IMR-90 (cell line): ENCODE results near the gene BCS1L. TPM values are rescaled to one million over a fixed set of nuclear protein-coding genes. Genes with fewer than 3 reads are reported as not detected.

Source experiments
- ATAC-seq: fragments of 200-7000 bp; cut with Tn5 transposase; 2 replicates; pipeline ENCODE4 v1.9.1; 2020; ENCODE audit warnings: low read depth, mild to moderate bottlenecking, moderate library complexity
- BruUV-seq: library from RNA; stranded (reverse); fragments of 400-500 nt; replicated peaks from 2 replicates; lab custom pipeline; 2021; lab: Mats Ljungman, UMichigan
- CTCF ChIA-PET: fragments of 300-600 bp; formaldehyde crosslinking; extraction: SDS; loops from one replicate; lab custom pipeline; 2021; ENCODE audit warnings: antibody characterized with exemption; lab: Yijun Ruan, JAX
- POLR2A ChIA-PET: fragments of 300-600 bp; sonication (Branson Sonifier 250); formaldehyde crosslinking; loops from one replicate; lab custom pipeline; 2022; ENCODE audit warnings: antibody characterized with exemption; ENCODE audit not compliant: unreplicated experiment; lab: Charles Lee
- DNase-seq: peaks from one replicate; pipeline ENCODE4 v3.0.0; 2013
- H2AFZ ChIP-seq: replicated peaks from 2 replicates; pipeline ENCODE3; 2013; ENCODE audit warnings: low read length, mild to moderate bottlenecking; ENCODE audit not compliant: poor library complexity
- H2AK5ac ChIP-seq: 2 replicates; pipeline ENCODE4 v1.6.1; 2013; ENCODE audit warnings: low read depth, low read length, inconsistent platforms
- H2AK9ac ChIP-seq: replicated peaks from 2 replicates; pipeline ENCODE3; 2013; ENCODE audit warnings: mild to moderate bottlenecking, low read depth, low read length, moderate library complexity; ENCODE audit not compliant: poor library complexity
- H2BK120ac ChIP-seq: 2 replicates; pipeline ENCODE4 v1.6.1; 2013; ENCODE audit warnings: low read depth, low read length, inconsistent platforms
- H2BK15ac ChIP-seq: 3 replicates; pipeline ENCODE4 v1.6.1; 2013; ENCODE audit warnings: low read depth, low read length, inconsistent platforms
- H2BK20ac ChIP-seq: 2 replicates; pipeline ENCODE4 v1.6.1; 2013; ENCODE audit warnings: low read depth, mild to moderate bottlenecking, inconsistent platforms, low read length, moderate library complexity
- H2BK5ac ChIP-seq: 2 replicates; pipeline ENCODE4 v1.6.1; 2013; ENCODE audit warnings: mild to moderate bottlenecking, low read depth, low read length, inconsistent platforms; ENCODE audit not compliant: poor library complexity, severe bottlenecking
- H3K14ac ChIP-seq: replicated peaks from 2 replicates; pipeline ENCODE4 v1.6.1; 2013; ENCODE audit warnings: low read depth, low read length, inconsistent platforms
- H3K18ac ChIP-seq: 2 replicates; pipeline ENCODE4 v1.6.1; 2013; ENCODE audit warnings: low read depth, low read length, control low read depth
- H3K23ac ChIP-seq: 2 replicates; pipeline ENCODE4 v1.6.1; 2013; ENCODE audit warnings: low read depth, low read length, inconsistent platforms
- H3K27ac ChIP-seq: 2 replicates; pipeline ENCODE4 v1.5.1; 2013; ENCODE audit warnings: mild to moderate bottlenecking, control low read depth, low read length; ENCODE audit not compliant: insufficient read depth
- H3K27me3 ChIP-seq: 2 replicates; pipeline ENCODE4 v1.6.1; 2013; ENCODE audit warnings: low read length; ENCODE audit not compliant: control insufficient read depth, insufficient read depth
- H3K36me3 ChIP-seq: 2 replicates; pipeline ENCODE4 v1.6.1; 2013; ENCODE audit warnings: low read length, mixed read lengths; ENCODE audit not compliant: control insufficient read depth, insufficient read depth
- H3K4ac ChIP-seq: 2 replicates; pipeline ENCODE4 v1.6.1; 2013; ENCODE audit warnings: low read depth, low read length, inconsistent platforms
- H3K4me1 ChIP-seq: 2 replicates; pipeline ENCODE4 v1.6.1; 2013; ENCODE audit warnings: low read length, mixed read lengths; ENCODE audit not compliant: control insufficient read depth, insufficient read depth
- H3K4me2 ChIP-seq: 2 replicates; pipeline ENCODE4 v1.6.1; 2013; ENCODE audit warnings: low read depth, mild to moderate bottlenecking, control low read depth, low read length, moderate library complexity
- H3K4me3 ChIP-seq: 2 replicates; pipeline ENCODE4 v1.5.1; 2013; ENCODE audit warnings: low read depth, mild to moderate bottlenecking, control low read depth, low read length, moderate library complexity; ENCODE audit not compliant: insufficient read depth
- H3K56ac ChIP-seq: 2 replicates; pipeline ENCODE4 v1.6.1; 2013; ENCODE audit warnings: low read length, inconsistent platforms; ENCODE audit not compliant: insufficient read depth; ENCODE audit errors: extremely low read depth
- H3K79me1 ChIP-seq, 2 experiments: 2 replicates each; pipeline ENCODE4 v1.6.1; 2013; ENCODE audit warnings: low read length in 2 of 2, inconsistent platforms in 1 of 2, low read depth in 1 of 2
- H3K9ac ChIP-seq: 2 replicates; pipeline ENCODE4 v1.6.1; 2013; ENCODE audit warnings: low read depth, low read length, control low read depth
- H3K9me1 ChIP-seq: 2 replicates; pipeline ENCODE4 v1.6.1; 2013; ENCODE audit warnings: low read length, inconsistent platforms; ENCODE audit not compliant: insufficient read depth
- H3K9me3 ChIP-seq: 2 replicates; pipeline ENCODE4 v1.6.1; 2013; ENCODE audit warnings: low read length; ENCODE audit not compliant: control insufficient read depth, insufficient read depth
- H4K20me1 ChIP-seq: 2 replicates; pipeline ENCODE4 v1.6.1; 2013; ENCODE audit warnings: low read length, inconsistent platforms; ENCODE audit not compliant: insufficient read depth
- H4K5ac ChIP-seq: 2 replicates; pipeline ENCODE4 v1.6.1; 2013; ENCODE audit warnings: mild to moderate bottlenecking, low read depth, low read length, control low read depth
- H4K8ac ChIP-seq, 2 experiments: 2 replicates each; pipeline ENCODE4 v1.6.1; 2013; ENCODE audit warnings: low read depth in 2 of 2, low read length in 2 of 2, control low read depth in 1 of 2, inconsistent platforms in 1 of 2
- H4K91ac ChIP-seq: 2 replicates; pipeline ENCODE4 v1.6.1; 2013; ENCODE audit warnings: low read depth, low read length, inconsistent platforms; ENCODE audit not compliant: insufficient read depth
- CEBPB ChIP-seq: IDR thresholded peaks from 2 replicates; pipeline ENCODE4 v1.6.1; 2012; ENCODE audit warnings: low read depth, low read length, improper control_type of control experiment
- CHD1 ChIP-seq: IDR thresholded peaks from 2 replicates; pipeline ENCODE4 v1.6.1; 2012; ENCODE audit warnings: low read depth, low read length, improper control_type of control experiment
- FOS ChIP-seq: fragments of 150-350 bp; IDR thresholded peaks from 2 replicates; pipeline ENCODE4 v1.6.1; 2016; ENCODE audit warnings: low read depth, low read length
- MAFK ChIP-seq: IDR thresholded peaks from 2 replicates; pipeline ENCODE4 v1.6.1; 2012; ENCODE audit warnings: low read depth, low read length, improper control_type of control experiment
- MAZ ChIP-seq: IDR thresholded peaks from 2 replicates; pipeline ENCODE4 v1.6.1; 2012; ENCODE audit warnings: low read depth, mild to moderate bottlenecking, low read length, improper control_type of control experiment, moderate library complexity, borderline replicate concordance
- MXI1 ChIP-seq: IDR thresholded peaks from 2 replicates; pipeline ENCODE4 v1.6.1; 2012; ENCODE audit warnings: low read depth, mild to moderate bottlenecking, low read length, moderate library complexity, borderline replicate concordance
- NFE2L2 ChIP-seq: fragments of 150-350 bp; IDR thresholded peaks from 2 replicates; pipeline ENCODE4 v1.6.1; 2016; ENCODE audit warnings: low read depth, mild to moderate bottlenecking, low read length
- POLR2A ChIP-seq: IDR thresholded peaks from 2 replicates; pipeline ENCODE4 v1.6.1; 2012; ENCODE audit warnings: mild to moderate bottlenecking, low read depth, low read length
- RCOR1 ChIP-seq: IDR thresholded peaks from 2 replicates; pipeline ENCODE4 v1.6.1; 2012; ENCODE audit warnings: mild to moderate bottlenecking, low read length, improper control_type of control experiment; ENCODE audit not compliant: insufficient replicate concordance
- WGBS, 2 experiments: methylation state at CpG; one replicate each; pipeline versions ENCODE4 v1.1.5 to v1.1.7; 2013; ENCODE audit warnings: missing lambda C conversion rate in 2 of 2; ENCODE audit not compliant: insufficient read length in 1 of 2; ENCODE audit errors: extremely low coverage in 2 of 2; 5-methylcytosine and 5-hydroxymethylcytosine counted together
- dilution Hi-C: fragments of 300-500 bp; cut with HindIII; formaldehyde crosslinking; loops from one replicate; pipeline ENCODE4 v1.14.3; 2018; ENCODE audit warnings: low sequenced_read_pairs; ENCODE audit not compliant: unreplicated experiment
- in situ Hi-C: fragments of 300-500 bp; cut with MboI; formaldehyde crosslinking; loops from 3 replicates; pipeline ENCODE4 v1.14.3; 2019; ENCODE audit warnings: low sequenced_read_pairs, inconsistent platforms, mixed read lengths
- intact Hi-C: fragments of 100-400 bp; cut with micrococcal nuclease; formaldehyde crosslinking; loops from 2 replicates; pipeline ENCODE4 v1.10.0; 2022
- polyA plus RNA-seq, 3 experiments: library from polyadenylated mRNA; depleted of rRNA; stranded (reverse); fragments of >200 nt; gene quantifications; 2 replicates each; pipeline ENCODE4 v1.2.3, GENCODE V29; 2012; ENCODE audit warnings: low replicate concordance in 1 of 3
- total RNA-seq: library from RNA; depleted of rRNA; stranded (reverse); fragments of >200 nt; gene quantifications from 2 replicates; pipeline ENCODE4 v1.2.3, GENCODE V29; 2012
- TF ChIP-seq, protein P1 (sequence below): fragments of 150-350 bp; IDR thresholded peaks from 2 replicates; pipeline ENCODE4 v1.6.1; 2017; ENCODE audit warnings: mild to moderate bottlenecking, antibody characterized with exemption, low read length, low read depth

BCS1L gene
- total and polyA plus RNA-seq, 2 of the 4 experiments (the other 2 are of a cell fraction): 39.1 to 56.7 TPM

DNA sequence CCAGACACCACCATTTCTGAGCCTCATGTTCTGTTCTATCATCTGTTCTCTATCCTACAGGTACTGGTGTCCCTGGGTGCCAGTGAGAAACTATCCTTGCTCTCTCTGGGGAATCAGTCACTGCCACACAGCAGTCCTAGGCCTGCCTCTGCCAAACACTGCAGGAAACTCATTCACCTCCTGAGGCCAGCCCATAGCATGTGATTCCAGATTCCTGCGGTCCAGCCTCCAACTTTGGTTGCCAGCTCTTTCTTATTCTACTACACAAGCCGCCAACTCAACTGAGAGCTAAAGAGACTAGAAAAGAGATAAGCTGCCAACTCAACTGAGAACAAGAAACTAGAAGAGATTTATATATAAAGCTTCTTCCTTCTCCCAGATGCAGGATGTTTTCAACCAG lies 42.3 kb downstream of the BCS1L start:
- Histone ChIP-seq H3K23ac (no peak overlapping the region), H3K4me3 (no peak overlapping the region), H2BK15ac (no peak overlapping the region), H2BK120ac (no peak overlapping the region), H2AK5ac (no peak overlapping the region), H3K79me1 (no peaks in the 10 kb centered on the region), H2AK9ac (no peak overlapping the region), H3K9ac (no peak overlapping the region), H3K56ac (no peak overlapping the region), H4K8ac (no peak overlapping the region), H3K9me3 (no peaks in the 10 kb centered on the region), H2AFZ (no peak overlapping the region), H3K9me1 (no peaks in the 10 kb centered on the region), H3K36me3 (peaks cover 24% of the 10 kb centered on the region), H4K5ac (no peak overlapping the region), H4K91ac (no peak overlapping the region), H3K14ac (no peak overlapping the region), H2BK5ac (no peak overlapping the region), H3K27me3 (no peaks in the 10 kb centered on the region), H4K20me1 (no peaks in the 10 kb centered on the region), H2BK20ac (no peak overlapping the region), H3K27ac (no peak overlapping the region), H3K4me2 (no peak overlapping the region), H3K4ac (no peak overlapping the region), H3K4me1 (no peaks in the 10 kb centered on the region), H3K18ac (no peak overlapping the region)
- TF ChIP-seq MAFK (no peak), MXI1 (no peak), FOS (no peak), NFE2L2 (no peak), RCOR1 (no peak), CEBPB (no peak), MAZ (no peak), CHD1 (no peak), POLR2A (no peak)
- TF ChIP-seq, protein P1, sequence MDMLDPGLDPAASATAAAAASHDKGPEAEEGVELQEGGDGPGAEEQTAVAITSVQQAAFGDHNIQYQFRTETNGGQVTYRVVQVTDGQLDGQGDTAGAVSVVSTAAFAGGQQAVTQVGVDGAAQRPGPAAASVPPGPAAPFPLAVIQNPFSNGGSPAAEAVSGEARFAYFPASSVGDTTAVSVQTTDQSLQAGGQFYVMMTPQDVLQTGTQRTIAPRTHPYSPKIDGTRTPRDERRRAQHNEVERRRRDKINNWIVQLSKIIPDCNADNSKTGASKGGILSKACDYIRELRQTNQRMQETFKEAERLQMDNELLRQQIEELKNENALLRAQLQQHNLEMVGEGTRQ: no peak
- CTCF ChIA-PET: interaction anchor here (1.0 kb wide), 1 partner anchor 14 kb away, joined by 4 read pairs; no protein-coding TSS in a partner anchor
- intact Hi-C loops (no loop called here), in situ Hi-C loops (no loop called here), dilution Hi-C loops (no loop called here)
- no TSS peak for BruUV-seq
- POLR2A ChIA-PET: no interaction called here
- no CpG with 5 or more reads among the region's 2 CpGs for WGBS, 2 experiments
- ATAC-seq (no peak), DNase-seq (no peak)
